Type B pancreatic cell (in vitro differentiated cells): ENCODE data around the gene GCSAM. TPM values are rescaled to one million over a fixed set of nuclear protein-coding genes. Genes with fewer than 3 reads are reported as not detected.
"Not testable (repeated sequence)": the region's sequence is repeated elsewhere in the genome, so short reads cannot be mapped to it uniquely, and the experiment has no call there.

ENCODE experiments used
- DNase-seq: peaks from one replicate; pipeline ENCODE4 v3.0.0; 2021; ENCODE audit warnings: mixed read lengths; ENCODE audit not compliant: unreplicated experiment; ENCODE audit errors: extremely low spot score
- H3K27ac Mint-ChIP-seq: 2 replicates; pipeline ENCODE4 v1.8.0; 2021; ENCODE audit warnings: mild to moderate bottlenecking, mixed read lengths
- H3K27me3 Mint-ChIP-seq: 2 replicates; pipeline ENCODE4 v1.8.0; 2021; ENCODE audit warnings: mixed read lengths
- H3K36me3 Mint-ChIP-seq: 2 replicates; pipeline ENCODE4 v1.8.0; 2021; ENCODE audit warnings: mixed read lengths
- H3K4me1 Mint-ChIP-seq: one replicate; pipeline ENCODE4 v1.8.0; 2021; ENCODE audit warnings: mixed read lengths; ENCODE audit not compliant: unreplicated experiment
- H3K4me3 Mint-ChIP-seq: 2 replicates; pipeline ENCODE4 v1.8.0; 2021; ENCODE audit warnings: mild to moderate bottlenecking, mixed read lengths
- H3K9me3 Mint-ChIP-seq: 2 replicates; pipeline ENCODE4 v1.8.0; 2021; ENCODE audit warnings: mixed read lengths
- CTCF ChIP-seq: fragments of 200-600 bp; sonication (generic); conservative IDR thresholded peaks from 2 replicates; pipeline ENCODE4 v1.5.0; 2021; ENCODE audit warnings: antibody characterized with exemption, mild to moderate bottlenecking
- microRNA-seq: library from miRNA; unstranded; fragments of <30 nt; microRNA quantifications from one replicate; pipeline ENCODE4, GENCODE V29; 2020
- total RNA-seq: library from RNA; stranded (reverse); gene quantifications from 2 replicates; pipeline ENCODE4 v1.2.1, GENCODE V29; 2021; ENCODE audit warnings: low replicate concordance

The GCSAM gene
- total RNA-seq, 1 donor from 2014 or later = not detected

DNA sequence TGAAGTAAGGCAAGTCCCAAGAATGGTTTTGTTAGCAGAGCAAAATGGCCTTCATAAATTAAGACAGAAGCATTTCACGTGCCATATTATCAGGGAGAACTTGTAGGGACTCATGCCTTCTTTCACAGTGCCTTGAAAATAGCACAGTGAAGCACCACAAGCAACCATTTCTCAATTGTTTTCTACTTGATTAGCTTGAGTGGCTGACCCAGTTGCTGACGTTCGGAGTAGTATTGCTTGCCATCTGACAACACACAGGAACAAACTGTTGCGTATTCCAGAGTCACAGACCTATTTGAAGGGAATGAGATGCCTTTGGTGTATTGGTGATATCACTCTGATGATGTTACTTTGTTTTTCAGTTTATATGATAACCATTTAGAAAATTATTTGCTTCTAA, 49.8 kb downstream of the GCSAM start:
- TF ChIP-seq CTCF = no peak
- H3K36me3 Mint-ChIP-seq = no peaks in the 10 kb centered on the region

GRCh38 chr3:112078125-112079083, 54.6 kb downstream of the GCSAM start:
- DNase-seq = no peak
- H3K4me1 Mint-ChIP-seq = peaks cover 10% of the 10 kb centered on the region
- no peaks in the 10 kb centered on the region for H3K9me3 Mint-ChIP-seq
- no peaks in the 10 kb centered on the region for H3K27me3 Mint-ChIP-seq
- no peak for TF ChIP-seq CTCF
- H3K36me3 Mint-ChIP-seq = no peaks in the 10 kb centered on the region
- H3K27ac Mint-ChIP-seq = no peak overlapping the region
- H3K4me3 Mint-ChIP-seq = no peak overlapping the region

More for the DNA sequence above, 49.8 kb downstream of the GCSAM start:
- Mint-ChIP-seq H3K9me3 (no peaks in the 10 kb centered on the region), H3K27ac (no peak overlapping the region), H3K4me1 (peaks cover 26% of the 10 kb centered on the region), H3K4me3 (no peak overlapping the region), H3K27me3 (peaks cover 11% of the 10 kb centered on the region)
- no peak for DNase-seq

- H3K27me3 Mint-ChIP-seq = no peaks in the 10 kb centered on the region
- H3K9me3 Mint-ChIP-seq = peaks cover 4% of the 10 kb centered on the region
- DNase-seq = no peak
- peak overlapping the region; percentile 97 for H3K27ac Mint-ChIP-seq
- H3K36me3 Mint-ChIP-seq = no peaks in the 10 kb centered on the region
- no peak for TF ChIP-seq CTCF
- peaks cover 10% of the 10 kb centered on the region for H3K4me1 Mint-ChIP-seq
- peak overlapping the region; percentile 72 for H3K4me3 Mint-ChIP-seq
Measured at GRCh38 chr3:112074616-112075497, 58.2 kb downstream of the GCSAM start.

DNA sequence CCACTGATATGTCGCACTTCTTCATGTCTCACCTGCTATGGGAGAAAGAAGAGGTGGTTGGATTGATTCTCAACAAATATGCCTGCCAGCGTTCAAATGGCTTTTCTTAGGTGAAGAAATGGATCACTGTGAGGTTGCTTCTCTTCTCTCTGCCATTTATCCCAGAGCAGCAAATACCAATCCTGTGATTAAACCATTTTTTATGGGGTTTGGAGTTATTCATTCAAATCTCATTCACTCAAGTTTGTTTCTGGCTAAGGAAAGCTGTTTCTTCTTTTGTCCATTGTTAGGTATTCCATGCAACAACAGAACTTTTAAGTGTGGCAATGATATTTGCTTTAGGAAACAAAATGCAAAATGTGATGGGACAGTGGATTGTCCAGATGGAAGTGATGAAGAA, 59.0 kb downstream of the GCSAM start:
- Mint-ChIP-seq H3K9me3 (peaks cover 4% of the 10 kb centered on the region), H3K36me3 (no peaks in the 10 kb centered on the region), H3K27ac (peak overlapping the region; percentile 97), H3K27me3 (no peaks in the 10 kb centered on the region), H3K4me3 (no peak overlapping the region), H3K4me1 (peaks cover 10% of the 10 kb centered on the region)
- TF ChIP-seq CTCF = no peak
- DNase-seq = no peak

DNA sequence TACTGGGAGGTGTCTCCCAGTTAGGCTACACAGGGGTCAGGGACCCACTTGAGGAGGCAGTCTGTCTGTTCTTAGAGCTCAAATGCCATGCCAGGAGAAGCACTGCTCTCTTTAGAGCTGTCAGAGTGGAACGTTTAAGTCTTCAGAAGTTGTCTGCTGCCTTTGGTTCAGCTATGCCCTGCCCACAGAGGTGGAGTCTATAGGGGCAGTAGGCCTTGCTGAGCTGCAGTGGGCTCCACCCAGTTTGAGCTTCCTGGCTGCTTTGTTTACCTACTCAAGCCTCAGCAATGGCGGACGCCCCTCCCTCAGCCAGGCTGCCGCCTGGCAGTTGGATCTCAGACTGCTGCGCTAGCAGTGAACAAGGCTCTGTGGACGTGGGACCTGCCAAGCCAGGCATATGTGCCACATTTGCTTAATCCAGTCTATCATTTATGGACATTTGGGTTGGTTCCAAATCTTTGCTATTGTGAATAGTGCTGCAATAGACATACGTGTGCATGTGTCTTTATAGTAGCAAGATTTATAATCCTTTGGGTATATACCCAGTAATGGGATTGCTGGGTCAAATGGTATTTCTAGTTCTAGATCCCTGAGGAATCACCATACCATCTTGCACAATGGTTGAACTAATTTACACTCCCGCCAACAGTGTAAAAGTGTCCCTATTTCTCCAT, 60.5 kb downstream of the GCSAM start:
- not testable (repeated sequence) for H3K9me3 Mint-ChIP-seq, H3K36me3 Mint-ChIP-seq, H3K27ac Mint-ChIP-seq, DNase-seq, H3K27me3 Mint-ChIP-seq, H3K4me1 Mint-ChIP-seq, H3K4me3 Mint-ChIP-seq

Small RNA genes within 50 kb of the gene (microRNA-seq; reads per million reads assigned to microRNA genes)
- not detected for gene MIR567

Other genes with a start within 250 kb of the GCSAM start
- gene ABHD10, start 154.2 kb downstream of the GCSAM start, total RNA-seq = 32.7 and 40.2 TPM in 2 replicates
- 4.8 and 14.8 TPM in 2 replicates for gene TAGLN3, start 134.3 kb downstream of the GCSAM start, total RNA-seq
- 0.48 TPM in 1 of 2 replicates, not detected in the other for gene TMPRSS7, start 98.5 kb downstream of the GCSAM start, total RNA-seq
- 8.4 and 11.9 TPM in 2 replicates for gene C3orf52, start 46.9 kb downstream of the GCSAM start, total RNA-seq
- gene SLC9C1, start 161.0 kb upstream of the GCSAM start, total RNA-seq = 0.48 and 0.99 TPM in 2 replicates
- gene CD200, start 199.9 kb upstream of the GCSAM start, total RNA-seq = 11.9 and 20.1 TPM in 2 replicates